ENCODE data around the gene CCL13. TPM values are rescaled to one million over a fixed set of nuclear protein-coding genes. Genes with fewer than 3 reads are reported as not detected.

The CCL13 gene
- total RNA-seq, 2 donors from 2014 or later: 3.1 to 5.0 TPM

GRCh38 chr17:34387566-34387965 is 31.3 kb downstream of the CCL13 start:
- no peak overlapping the region for H3K4me3 ChIP-seq
- no peaks in the 10 kb centered on the region for H3K9me3 ChIP-seq
- no peaks in the 10 kb centered on the region for H3K36me3 ChIP-seq
- H3K27me3 ChIP-seq (replicated peaks; ENCODE audit: insufficient read depth): no peaks in the 10 kb centered on the region
- H3K27ac ChIP-seq: no peak overlapping the region
- DNase-seq (ENCODE audit: low spot score) (no peak), ATAC-seq (ENCODE audit: insufficient number of reproducible peaks, low FRiP score, low read depth) (no peak)
- TF ChIP-seq, protein P1, sequence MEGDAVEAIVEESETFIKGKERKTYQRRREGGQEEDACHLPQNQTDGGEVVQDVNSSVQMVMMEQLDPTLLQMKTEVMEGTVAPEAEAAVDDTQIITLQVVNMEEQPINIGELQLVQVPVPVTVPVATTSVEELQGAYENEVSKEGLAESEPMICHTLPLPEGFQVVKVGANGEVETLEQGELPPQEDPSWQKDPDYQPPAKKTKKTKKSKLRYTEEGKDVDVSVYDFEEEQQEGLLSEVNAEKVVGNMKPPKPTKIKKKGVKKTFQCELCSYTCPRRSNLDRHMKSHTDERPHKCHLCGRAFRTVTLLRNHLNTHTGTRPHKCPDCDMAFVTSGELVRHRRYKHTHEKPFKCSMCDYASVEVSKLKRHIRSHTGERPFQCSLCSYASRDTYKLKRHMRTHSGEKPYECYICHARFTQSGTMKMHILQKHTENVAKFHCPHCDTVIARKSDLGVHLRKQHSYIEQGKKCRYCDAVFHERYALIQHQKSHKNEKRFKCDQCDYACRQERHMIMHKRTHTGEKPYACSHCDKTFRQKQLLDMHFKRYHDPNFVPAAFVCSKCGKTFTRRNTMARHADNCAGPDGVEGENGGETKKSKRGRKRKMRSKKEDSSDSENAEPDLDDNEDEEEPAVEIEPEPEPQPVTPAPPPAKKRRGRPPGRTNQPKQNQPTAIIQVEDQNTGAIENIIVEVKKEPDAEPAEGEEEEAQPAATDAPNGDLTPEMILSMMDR (IDR thresholded peaks at IDR 0.05): no peak
- peaks cover 4 to 7% of the 10 kb centered on the region in 2 donors for H3K4me1 ChIP-seq (ENCODE audit: control insufficient read depth in 1 of 2, low read depth in 2 of 2)

- no peaks in the 10 kb centered on the region for H3K9me3 ChIP-seq
- no peak for DNase-seq (ENCODE audit: low spot score)
- no peaks in the 10 kb centered on the region for H3K36me3 ChIP-seq
- no peak for ATAC-seq (ENCODE audit: insufficient number of reproducible peaks, low FRiP score, low read depth)
- peaks cover 4 to 7% of the 10 kb centered on the region in 2 donors for H3K4me1 ChIP-seq (ENCODE audit: control insufficient read depth in 1 of 2, low read depth in 2 of 2)
- TF ChIP-seq, protein P1 (IDR thresholded peaks at IDR 0.05): no peak
- H3K4me3 ChIP-seq: no peak overlapping the region
- no peaks in the 10 kb centered on the region for H3K27me3 ChIP-seq (replicated peaks; ENCODE audit: insufficient read depth)
- no peak overlapping the region for H3K27ac ChIP-seq
Measured at GRCh38 chr17:34389126-34389750, 33.0 kb downstream of the CCL13 start.

- ATAC-seq (ENCODE audit: insufficient number of reproducible peaks, low FRiP score, low read depth) (no peak), DNase-seq (ENCODE audit: low spot score) (no peak)
- TF ChIP-seq, protein P1 (IDR thresholded peaks at IDR 0.05): no peak
- no peak overlapping the region for H3K27ac ChIP-seq
- H3K4me3 ChIP-seq: no peak overlapping the region
- no peaks in the 10 kb centered on the region for H3K9me3 ChIP-seq
- H3K36me3 ChIP-seq: no peaks in the 10 kb centered on the region
- H3K27me3 ChIP-seq (replicated peaks; ENCODE audit: insufficient read depth): no peaks in the 10 kb centered on the region
- H3K4me1 ChIP-seq (ENCODE audit: control insufficient read depth in 1 of 2, low read depth in 2 of 2): peaks cover 4 to 7% of the 10 kb centered on the region in 2 donors
Measured at GRCh38 chr17:34390649-34391048, 34.4 kb downstream of the CCL13 start.

- TF ChIP-seq, protein P1 (IDR thresholded peaks at IDR 0.05): no peak
- no peaks in the 10 kb centered on the region for H3K36me3 ChIP-seq
- DNase-seq (ENCODE audit: low spot score) (no peak), ATAC-seq (ENCODE audit: insufficient number of reproducible peaks, low FRiP score, low read depth) (no peak)
- H3K9me3 ChIP-seq: no peaks in the 10 kb centered on the region
- no peaks in the 10 kb centered on the region for H3K27me3 ChIP-seq (replicated peaks; ENCODE audit: insufficient read depth)
- H3K4me1 ChIP-seq (ENCODE audit: control insufficient read depth in 1 of 2, low read depth in 2 of 2): peaks cover 4 to 7% of the 10 kb centered on the region in 2 donors
- no peak overlapping the region for H3K4me3 ChIP-seq
- H3K27ac ChIP-seq: no peak overlapping the region
Measured at GRCh38 chr17:34391241-34391640, 35.0 kb downstream of the CCL13 start.

DNA sequence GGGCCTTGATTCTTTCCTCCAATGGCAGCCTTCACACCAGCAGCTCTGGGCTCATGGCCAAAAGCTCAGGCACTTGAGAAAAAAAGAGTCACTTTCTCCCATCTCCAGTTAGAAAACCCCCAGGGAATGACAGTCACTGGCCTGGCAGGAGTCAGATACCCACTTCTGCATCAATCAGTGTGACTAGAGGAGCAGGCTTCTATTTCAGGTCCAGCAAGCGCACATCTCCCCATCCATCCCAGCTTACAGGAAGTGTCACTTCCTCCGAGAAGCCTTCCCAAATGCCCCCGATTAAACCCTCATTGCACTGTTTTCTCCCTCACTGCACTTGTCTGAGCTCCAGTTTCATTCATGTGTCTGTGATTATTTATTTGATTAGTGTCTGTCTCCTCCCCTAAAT is 37.1 kb downstream of the CCL13 start:
- no peak for DNase-seq (ENCODE audit: low spot score)
- H3K4me3 ChIP-seq: no peak overlapping the region
- H3K36me3 ChIP-seq: no peaks in the 10 kb centered on the region
- H3K9me3 ChIP-seq: no peaks in the 10 kb centered on the region
- ATAC-seq (ENCODE audit: insufficient number of reproducible peaks, low FRiP score, low read depth): no peak
- no peaks in the 10 kb centered on the region for H3K4me1 ChIP-seq (ENCODE audit: control insufficient read depth in 1 of 2, low read depth in 2 of 2)
- H3K27me3 ChIP-seq (replicated peaks; ENCODE audit: insufficient read depth): no peaks in the 10 kb centered on the region
- TF ChIP-seq, protein P1 (IDR thresholded peaks at IDR 0.05): no peak
- no peak overlapping the region for H3K27ac ChIP-seq

Measured in thoracic aorta (tissue), 2 donors.